CD14-positive monocyte (primary cell): Measurements from ENCODE around the gene CELSR3. TPM values are rescaled to one million over a fixed set of nuclear protein-coding genes. Genes with fewer than 3 reads are reported as not detected.

ENCODE experiments used
- DNase-seq, 3 donors: peaks; one replicate each; pipeline ENCODE4 v3.0.0-alpha.2; 2011 to 2022
- H2AFZ ChIP-seq: 2 replicates; pipeline ENCODE4 v1.6.0; 2012; ENCODE audit warnings: mild to moderate bottlenecking, low read depth, low read length, inconsistent platforms; ENCODE audit not compliant: insufficient read depth, poor library complexity, severe bottlenecking
- H3K27ac ChIP-seq, 2 donors: 1 replicate in 1 of 2; 2 replicates in 1 of 2; pipeline ENCODE4 v1.5.1; 2012 to 2013; ENCODE audit warnings: low read length in 2 of 2, control low read depth in 1 of 2, inconsistent platforms in 1 of 2, low read depth in 1 of 2, mild to moderate bottlenecking in 1 of 2
- H3K27me3 ChIP-seq, 2 donors: one replicate each; pipeline versions ENCODE4 v1.6.0 to v1.6.1; 2011 to 2013; ENCODE audit warnings: low read length in 2 of 2; ENCODE audit not compliant: control insufficient read depth in 2 of 2, insufficient read depth in 2 of 2
- H3K36me3 ChIP-seq, 2 donors: replicated peaks in 1 of 2; 1 replicate in 1 of 2; 2 replicates in 1 of 2; pipeline versions ENCODE4 v1.5.1 to v1.6.1; 2012 to 2013; ENCODE audit warnings: low read length in 2 of 2, control low read depth in 1 of 2, inconsistent platforms in 1 of 2, mild to moderate bottlenecking in 1 of 2; ENCODE audit not compliant: insufficient read depth in 2 of 2, control insufficient read depth in 1 of 2
- H3K4me1 ChIP-seq, 2 donors: 1 replicate in 1 of 2; 2 replicates in 1 of 2; pipeline versions ENCODE4 v1.5.1 to v1.6.1; 2012 to 2013; ENCODE audit warnings: low read length in 2 of 2, control low read depth in 1 of 2, inconsistent platforms in 1 of 2, mild to moderate bottlenecking in 1 of 2, moderate library complexity in 1 of 2; ENCODE audit not compliant: insufficient read depth in 2 of 2, control insufficient read depth in 1 of 2
- H3K4me2 ChIP-seq: replicated peaks from 2 replicates; pipeline ENCODE3; 2012; ENCODE audit warnings: low read length, moderate library complexity, mild to moderate bottlenecking; ENCODE audit not compliant: poor library complexity, severe bottlenecking; ENCODE audit errors: extremely low read depth
- H3K4me3 ChIP-seq, 3 experiments: fragments of 200-600 bp in 1 of 3; sonication (generic) in 1 of 3; replicated peaks in 1 of 3; 1 replicate in 2 of 3; 2 replicates in 1 of 3; pipeline ENCODE4 v1.5.1; 2011 to 2013; ENCODE audit warnings: low read length in 3 of 3, mild to moderate bottlenecking in 3 of 3, control low read depth in 2 of 3, low read depth in 2 of 3, inconsistent platforms in 1 of 3, moderate library complexity in 1 of 3
- H3K79me2 ChIP-seq: 2 replicates; pipeline ENCODE4 v1.6.0; 2012; ENCODE audit warnings: mild to moderate bottlenecking, control low read depth, inconsistent platforms, low read length, moderate library complexity; ENCODE audit not compliant: insufficient read depth
- H3K9ac ChIP-seq: 2 replicates; pipeline ENCODE4 v1.6.0; 2017; ENCODE audit warnings: low read length, mild to moderate bottlenecking; ENCODE audit not compliant: insufficient read depth, poor library complexity, severe bottlenecking
- H3K9me3 ChIP-seq, 2 donors: replicated peaks in 1 of 2; 1 replicate in 1 of 2; 2 replicates in 1 of 2; pipeline versions ENCODE4 v1.5.1 to v1.6.1; 2012 to 2013; ENCODE audit warnings: low read length in 2 of 2, control low read depth in 1 of 2; ENCODE audit not compliant: control insufficient read depth in 1 of 2, insufficient read depth in 1 of 2
- H4K20me1 ChIP-seq: 2 replicates; pipeline ENCODE4 v1.6.0; 2012; ENCODE audit warnings: mild to moderate bottlenecking, low read length, control low read depth, moderate library complexity; ENCODE audit not compliant: insufficient read depth
- H3K27ac Mint-ChIP-seq, 7 donors: one replicate each; pipeline ENCODE4 v1.8.0; 2020; ENCODE audit warnings: mild to moderate bottlenecking in 7 of 7, mixed read lengths in 7 of 7, moderate library complexity in 6 of 7, inconsistent platforms in 2 of 7
- H3K27me3 Mint-ChIP-seq, 3 donors: one replicate each; pipeline ENCODE4 v1.8.0; 2021 to 2022; ENCODE audit warnings: low read depth in 3 of 3, mild to moderate bottlenecking in 3 of 3, mixed read lengths in 3 of 3, moderate library complexity in 3 of 3, inconsistent platforms in 1 of 3
- H3K36me3 Mint-ChIP-seq, 2 donors: one replicate each; pipeline ENCODE4 v1.8.0; 2020; ENCODE audit warnings: mixed read lengths in 2 of 2, inconsistent platforms in 1 of 2, mild to moderate bottlenecking in 1 of 2
- H3K4me1 Mint-ChIP-seq: one replicate; pipeline ENCODE4 v1.8.0; 2020; ENCODE audit warnings: mild to moderate bottlenecking, mixed read lengths
- H3K4me3 Mint-ChIP-seq, 2 donors: one replicate each; pipeline ENCODE4 v1.8.0; 2020; ENCODE audit warnings: mild to moderate bottlenecking in 2 of 2, mixed read lengths in 2 of 2, moderate library complexity in 1 of 2
- H3K9me3 Mint-ChIP-seq, 7 donors: one replicate each; pipeline ENCODE4 v1.8.0; 2020 to 2022; ENCODE audit warnings: mixed read lengths in 7 of 7, mild to moderate bottlenecking in 6 of 7, moderate library complexity in 6 of 7, inconsistent platforms in 2 of 7
- CTCF ChIP-seq: fragments of 200-600 bp; IDR thresholded peaks from one replicate; pipeline ENCODE4 v1.8.0; 2022; ENCODE audit warnings: antibody characterized with exemption, mild to moderate bottlenecking
- whole genome bisulfite sequencing: methylation state at CpG from one replicate; pipeline ENCODE4 v1.1.5; 2013; ENCODE audit warnings: missing lambda C conversion rate; ENCODE audit not compliant: insufficient coverage; 5-methylcytosine and 5-hydroxymethylcytosine counted together
- intact Hi-C, 2 donors: fragments of 100-400 bp; cut with micrococcal nuclease; formaldehyde crosslinking; loops; one replicate each; pipeline versions ENCODE4 v1.15.0 to v1.15.1; 2023
- polyA plus RNA-seq, 3 donors: library from polyadenylated mRNA; depleted of rRNA in 1 of 3; unstranded in 2 of 3; stranded (reverse) in 1 of 3; fragments of 300-500 nt in 2 of 3; fragments of >200 nt in 1 of 3; fragmentation: Illumina TruSeq in 2 of 3; gene quantifications; 1 replicate in 2 of 3; 2 replicates in 1 of 3; pipeline ENCODE4 v1.2.3, GENCODE V29; 2012 to 2021

Gene CELSR3
- polyA plus RNA-seq, 3 donors: 0.95 TPM; not detected in 2

- Histone ChIP-seq H3K9me3 (no peaks in the 10 kb centered on the region), H3K79me2 (peaks cover 98% of the 10 kb centered on the region), H3K27me3 (no peaks in the 10 kb centered on the region), H3K9ac (no peak overlapping the region), H3K4me3 (no peak overlapping the region), H3K36me3 (peaks cover 30 to 61% of the 10 kb centered on the region in 2 donors), H3K4me2 (no peak overlapping the region), H4K20me1 (peaks cover 97% of the 10 kb centered on the region), H2AFZ (no peak overlapping the region), H3K27ac (no peak overlapping the region), H3K4me1 (no peaks in the 10 kb centered on the region)
- Mint-ChIP-seq H3K27ac (peak overlapping the region in 4 of 7 donors; percentile 0 to 20 (median 16)), H3K36me3 (peaks cover 16 to 54% of the 10 kb centered on the region in 2 donors), H3K27me3 (no peaks in the 10 kb centered on the region), H3K4me1 (peaks cover 1% of the 10 kb centered on the region), H3K9me3 (no peaks in the 10 kb centered on the region), H3K4me3 (no peak overlapping the region)
- WGBS: 100% methylated on average over 5 of the region's 6 CpGs
- no peak for TF ChIP-seq CTCF
- DNase-seq: no peak
- intact Hi-C loops: no loop called here
Measured at GRCh38 chr3:48702320-48702920, 39.7 kb upstream of the CELSR3 start.

GRCh38 chr3:48700731-48701405 lies 38.2 kb upstream of the CELSR3 start:
- Histone ChIP-seq H3K79me2 (peaks cover 97% of the 10 kb centered on the region), H3K4me1 (no peaks in the 10 kb centered on the region), H3K9ac (no peak overlapping the region), H3K27me3 (no peaks in the 10 kb centered on the region), H4K20me1 (peaks cover 97% of the 10 kb centered on the region), H3K4me3 (no peak overlapping the region), H3K36me3 (peaks cover 26 to 56% of the 10 kb centered on the region in 2 donors), H3K9me3 (no peaks in the 10 kb centered on the region), H3K4me2 (no peak overlapping the region), H3K27ac (no peak overlapping the region), H2AFZ (no peak overlapping the region)
- intact Hi-C loops: no loop called here
- no peak for DNase-seq
- no peak for TF ChIP-seq CTCF
- no peak overlapping the region for H3K27ac Mint-ChIP-seq
- H3K4me1 Mint-ChIP-seq: peaks cover 1% of the 10 kb centered on the region
- H3K27me3 Mint-ChIP-seq: no peaks in the 10 kb centered on the region
- WGBS: no CpG with 5 or more reads among the region's 11 CpGs
- H3K36me3 Mint-ChIP-seq: peaks cover 16 to 47% of the 10 kb centered on the region in 2 donors
- H3K9me3 Mint-ChIP-seq: no peaks in the 10 kb centered on the region
- H3K4me3 Mint-ChIP-seq: no peak overlapping the region
